Lower leg skin (tissue), 3 donors: Measurements from ENCODE around the gene PRRG2.

Source experiments
- CTCF ChIP-seq, 3 donors: fragments of 450-650 bp; IDR thresholded peaks; one replicate each; pipeline ENCODE4 v1.5.1; 2016; ENCODE audit warnings: antibody characterized with exemption in 3 of 3, mild to moderate bottlenecking in 3 of 3, moderate library complexity in 2 of 3
- POLR2A ChIP-seq, 2 donors: fragments of 450-650 bp; IDR thresholded peaks; one replicate each; pipeline ENCODE4 v1.6.1; 2016 to 2017; ENCODE audit warnings: antibody characterized with exemption in 2 of 2, mild to moderate bottlenecking in 1 of 2, moderate library complexity in 1 of 2

- TF ChIP-seq CTCF (IDR thresholded peaks at IDR 0.05) (no peak), POLR2A (IDR thresholded peaks at IDR 0.05) (no peak)
These were observed 42.5 kb upstream of the PRRG2 start for GRCh38 chr19:49538643-49539042.
